A673 (cell line): ENCODE data around the gene RGS7.

Source experiments
- CTCF ChIP-seq: fragments of 300-800, 200-600 bp; sonication (generic); conservative IDR thresholded peaks from 2 replicates; pipeline ENCODE4 v1.5.1; 2017; ENCODE audit warnings: low read depth, mild to moderate bottlenecking, antibody characterized with exemption, low read length, moderate library complexity, mixed read lengths
- EZH2 ChIP-seq: fragments of 200-600 bp; sonication (generic); IDR thresholded peaks from 2 replicates; pipeline ENCODE4 v1.6.1; 2017; ENCODE audit warnings: borderline replicate concordance, low read depth, mild to moderate bottlenecking, mixed read lengths, antibody characterized with exemption, low read length; ENCODE audit not compliant: poor library complexity, severe bottlenecking

GRCh38 chr1:241310451-241310850, 46.6 kb downstream of the RGS7 start:
- TF ChIP-seq CTCF (no peak), EZH2 (no peak)
